ENCODE data around the gene CSNK1G2.

The CSNK1G2 gene

GRCh38 chr19:1941146-1942077, at the start of gene CSNK1G2:
CSNK1G2 (plus strand) TSS chr19:1941172; CDS start chr19:1969773, 28,601 bp downstream.
- Histone ChIP-seq H3K27me3 (ENCODE audit: control insufficient read depth, insufficient read depth, low read length) (no peaks in the 10 kb centered on the region), H3K36me3 (ENCODE audit: control insufficient read depth, insufficient read depth, low read length) (no peaks in the 10 kb centered on the region), H3K27ac (ENCODE audit: low read depth, low read length) (peak within 1 kb of the TSS; percentile 94), H3K4me3 (ENCODE audit: low read depth, low read length) (peak within 1 kb of the TSS; percentile 99), H3K9me3 (ENCODE audit: control insufficient read depth, insufficient read depth, low read length) (no peaks in the 10 kb centered on the region), H3K4me1 (ENCODE audit: control insufficient read depth, insufficient read depth, low read length) (peaks cover 11% of the 10 kb centered on the region), H3K9ac (ENCODE audit: low read depth, low read length) (peak within 1 kb of the TSS; percentile 83)

DNA sequence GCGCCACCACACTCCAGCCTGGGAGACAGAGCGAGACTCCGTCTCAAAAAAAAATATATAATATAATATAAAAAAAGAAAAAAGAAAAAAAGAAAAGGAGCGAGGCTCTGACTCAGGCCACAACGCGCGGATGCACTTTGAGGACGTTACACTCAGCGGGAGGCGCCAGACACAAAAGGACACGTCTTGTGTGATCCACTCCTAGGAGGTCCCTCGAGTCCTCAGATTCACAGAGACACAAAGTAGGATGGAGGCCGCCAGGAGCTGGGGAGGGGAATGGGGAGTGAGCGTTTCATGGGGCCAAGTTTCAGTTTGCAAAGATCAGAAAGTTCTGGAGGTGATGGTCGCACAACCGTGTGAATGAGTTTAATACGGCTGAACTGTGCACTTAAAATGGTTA, 47.2 kb upstream of the CSNK1G2 start:
- H3K9ac ChIP-seq (ENCODE audit: low read depth, low read length): no peak overlapping the region
- no peaks in the 10 kb centered on the region for H3K36me3 ChIP-seq (ENCODE audit: control insufficient read depth, insufficient read depth, low read length)
- H3K27ac ChIP-seq (ENCODE audit: low read depth, low read length): no peak overlapping the region
- H3K4me1 ChIP-seq (ENCODE audit: control insufficient read depth, insufficient read depth, low read length): no peaks in the 10 kb centered on the region
- no peaks in the 10 kb centered on the region for H3K27me3 ChIP-seq (ENCODE audit: control insufficient read depth, insufficient read depth, low read length)
- no peaks in the 10 kb centered on the region for H3K9me3 ChIP-seq (ENCODE audit: control insufficient read depth, insufficient read depth, low read length)
- H3K4me3 ChIP-seq (ENCODE audit: low read depth, low read length): no peak overlapping the region

DNA sequence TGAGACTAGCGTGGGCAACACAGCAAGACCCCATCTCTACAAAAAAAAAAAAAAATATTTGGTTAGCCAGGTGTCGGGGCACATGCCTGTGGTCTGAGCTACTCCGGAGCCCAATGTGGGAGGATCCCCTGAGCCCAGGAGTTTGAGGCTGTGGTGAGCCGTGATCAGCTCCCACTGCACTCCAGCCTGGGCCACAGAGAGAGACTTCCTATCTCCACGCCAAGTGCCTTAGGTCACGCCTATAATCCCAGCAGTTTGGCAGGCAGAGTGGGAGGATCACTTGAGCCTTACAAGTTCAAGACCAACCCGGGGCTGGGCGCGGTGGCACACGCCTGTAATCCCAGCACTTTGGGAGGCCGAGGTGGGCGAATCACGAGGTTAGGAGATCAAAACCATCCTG, 44.5 kb upstream of the CSNK1G2 start:
- Histone ChIP-seq H3K4me1 (ENCODE audit: control insufficient read depth, insufficient read depth, low read length) (no peaks in the 10 kb centered on the region), H3K9ac (ENCODE audit: low read depth, low read length) (no peak overlapping the region), H3K36me3 (ENCODE audit: control insufficient read depth, insufficient read depth, low read length) (no peaks in the 10 kb centered on the region), H3K4me3 (ENCODE audit: low read depth, low read length) (no peak overlapping the region), H3K27me3 (ENCODE audit: control insufficient read depth, insufficient read depth, low read length) (no peaks in the 10 kb centered on the region), H3K9me3 (ENCODE audit: control insufficient read depth, insufficient read depth, low read length) (no peaks in the 10 kb centered on the region), H3K27ac (ENCODE audit: low read depth, low read length) (no peak overlapping the region)

GRCh38 chr19:1901940-1902404, 39.0 kb upstream of the CSNK1G2 start:
- H3K4me3 ChIP-seq (ENCODE audit: low read depth, low read length): no peak overlapping the region
- H3K36me3 ChIP-seq (ENCODE audit: control insufficient read depth, insufficient read depth, low read length): no peaks in the 10 kb centered on the region
- H3K9ac ChIP-seq (ENCODE audit: low read depth, low read length): no peak overlapping the region
- no peak overlapping the region for H3K27ac ChIP-seq (ENCODE audit: low read depth, low read length)
- no peaks in the 10 kb centered on the region for H3K27me3 ChIP-seq (ENCODE audit: control insufficient read depth, insufficient read depth, low read length)
- H3K4me1 ChIP-seq (ENCODE audit: control insufficient read depth, insufficient read depth, low read length): peaks cover 4% of the 10 kb centered on the region; the same call in 1 of the 2 replicates
- no peaks in the 10 kb centered on the region for H3K9me3 ChIP-seq (ENCODE audit: control insufficient read depth, insufficient read depth, low read length)

- Histone ChIP-seq H3K27ac (ENCODE audit: low read depth, low read length) (no peak overlapping the region), H3K4me3 (ENCODE audit: low read depth, low read length) (no peak overlapping the region), H3K9ac (ENCODE audit: low read depth, low read length) (no peak overlapping the region), H3K36me3 (ENCODE audit: control insufficient read depth, insufficient read depth, low read length) (no peaks in the 10 kb centered on the region), H3K4me1 (ENCODE audit: control insufficient read depth, insufficient read depth, low read length) (peaks cover 4% of the 10 kb centered on the region; the same call in 1 of the 2 replicates), H3K9me3 (ENCODE audit: control insufficient read depth, insufficient read depth, low read length) (no peaks in the 10 kb centered on the region), H3K27me3 (ENCODE audit: control insufficient read depth, insufficient read depth, low read length) (no peaks in the 10 kb centered on the region)
Measured at GRCh38 chr19:1902923-1903322, 38.0 kb upstream of the CSNK1G2 start.

- Histone ChIP-seq H3K27me3 (ENCODE audit: control insufficient read depth, insufficient read depth, low read length) (no peaks in the 10 kb centered on the region), H3K4me1 (ENCODE audit: control insufficient read depth, insufficient read depth, low read length) (peaks cover 4% of the 10 kb centered on the region; the same call in 1 of the 2 replicates), H3K4me3 (ENCODE audit: low read depth, low read length) (peak overlapping the region; percentile 75; the same call in 1 of the 2 replicates), H3K9ac (ENCODE audit: low read depth, low read length) (peak overlapping the region; percentile 74), H3K27ac (ENCODE audit: low read depth, low read length) (peak overlapping the region; percentile 94), H3K36me3 (ENCODE audit: control insufficient read depth, insufficient read depth, low read length) (peaks cover 2% of the 10 kb centered on the region; the same call in 1 of the 2 replicates), H3K9me3 (ENCODE audit: control insufficient read depth, insufficient read depth, low read length) (no peaks in the 10 kb centered on the region)
Measured at GRCh38 chr19:1904860-1905109, 36.2 kb upstream of the CSNK1G2 start.

GRCh38 chr19:1905110-1905862, 35.7 kb upstream of the CSNK1G2 start, which contains the start of the genes ADAT3 and SCAMP4:
ADAT3 (plus strand) TSS chr19:1905399; CDS start chr19:1912048, 6,649 bp downstream.
SCAMP4 (plus strand) TSS chr19:1905399; CDS start chr19:1915020, 9,621 bp downstream.
- peak within 1 kb of the TSS; percentile 74 for H3K9ac ChIP-seq (ENCODE audit: low read depth, low read length)
- peak within 1 kb of the TSS; percentile 75 for H3K4me3 ChIP-seq (ENCODE audit: low read depth, low read length)
- H3K27me3 ChIP-seq (ENCODE audit: control insufficient read depth, insufficient read depth, low read length): no peaks in the 10 kb centered on the region
- H3K4me1 ChIP-seq (ENCODE audit: control insufficient read depth, insufficient read depth, low read length): peaks cover 4% of the 10 kb centered on the region; the same call in 1 of the 2 replicates
- no peaks in the 10 kb centered on the region for H3K9me3 ChIP-seq (ENCODE audit: control insufficient read depth, insufficient read depth, low read length)
- peaks cover 2% of the 10 kb centered on the region; the same call in 1 of the 2 replicates for H3K36me3 ChIP-seq (ENCODE audit: control insufficient read depth, insufficient read depth, low read length)
- peak within 1 kb of the TSS; percentile 94 for H3K27ac ChIP-seq (ENCODE audit: low read depth, low read length)

GRCh38 chr19:1905863-1906375, 35.1 kb upstream of the CSNK1G2 start:
- peaks cover 2% of the 10 kb centered on the region; the same call in 1 of the 2 replicates for H3K36me3 ChIP-seq (ENCODE audit: control insufficient read depth, insufficient read depth, low read length)
- peak overlapping the region; percentile 94 for H3K27ac ChIP-seq (ENCODE audit: low read depth, low read length)
- H3K4me3 ChIP-seq (ENCODE audit: low read depth, low read length): peak overlapping the region; percentile 75
- H3K9ac ChIP-seq (ENCODE audit: low read depth, low read length): peak overlapping the region; percentile 40
- no peaks in the 10 kb centered on the region for H3K27me3 ChIP-seq (ENCODE audit: control insufficient read depth, insufficient read depth, low read length)
- H3K4me1 ChIP-seq (ENCODE audit: control insufficient read depth, insufficient read depth, low read length): peaks cover 4% of the 10 kb centered on the region; the same call in 1 of the 2 replicates
- no peaks in the 10 kb centered on the region for H3K9me3 ChIP-seq (ENCODE audit: control insufficient read depth, insufficient read depth, low read length)

DNA sequence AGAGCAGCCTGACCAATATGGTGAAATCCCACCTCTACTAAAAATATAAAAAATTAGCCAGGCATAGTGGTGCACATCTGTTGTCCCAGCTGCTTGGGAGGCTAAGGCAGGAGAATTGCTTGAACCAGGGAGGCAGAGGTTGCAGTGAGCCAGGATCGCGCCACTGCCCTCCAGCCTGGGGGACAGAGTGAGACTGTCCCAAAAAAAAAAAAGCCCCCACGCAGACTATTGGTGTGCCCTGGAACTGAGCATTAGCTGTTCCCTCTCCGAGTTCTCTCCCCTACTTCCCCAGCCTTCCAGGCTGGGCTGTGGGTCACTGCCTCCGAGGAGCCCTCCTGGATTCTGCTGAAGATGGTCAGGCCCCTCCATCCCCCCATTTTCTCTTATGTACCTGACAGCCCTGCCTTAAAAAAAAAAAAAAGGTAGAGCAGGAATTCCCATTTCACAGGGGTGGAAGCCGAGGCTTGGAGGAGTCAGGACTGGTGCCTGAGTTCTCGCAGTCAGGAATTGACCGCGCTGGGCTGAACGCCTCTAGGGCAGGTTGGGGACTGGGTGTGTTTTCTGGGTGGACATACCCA, 33.9 kb upstream of the CSNK1G2 start:
- Histone ChIP-seq H3K27me3 (ENCODE audit: control insufficient read depth, insufficient read depth, low read length) (no peaks in the 10 kb centered on the region), H3K9me3 (ENCODE audit: control insufficient read depth, insufficient read depth, low read length) (no peaks in the 10 kb centered on the region), H3K9ac (ENCODE audit: low read depth, low read length) (no peak overlapping the region), H3K27ac (ENCODE audit: low read depth, low read length) (no peak overlapping the region), H3K36me3 (ENCODE audit: control insufficient read depth, insufficient read depth, low read length) (peaks cover 6% of the 10 kb centered on the region; the same call in 1 of the 2 replicates), H3K4me1 (ENCODE audit: control insufficient read depth, insufficient read depth, low read length) (peaks cover 4% of the 10 kb centered on the region; the same call in 1 of the 2 replicates), H3K4me3 (ENCODE audit: low read depth, low read length) (no peak overlapping the region)

GRCh38 chr19:1907563-1908363, 33.2 kb upstream of the CSNK1G2 start:
- Histone ChIP-seq H3K27me3 (ENCODE audit: control insufficient read depth, insufficient read depth, low read length) (no peaks in the 10 kb centered on the region), H3K9me3 (ENCODE audit: control insufficient read depth, insufficient read depth, low read length) (no peaks in the 10 kb centered on the region), H3K4me1 (ENCODE audit: control insufficient read depth, insufficient read depth, low read length) (peaks cover 4% of the 10 kb centered on the region; the same call in 1 of the 2 replicates), H3K4me3 (ENCODE audit: low read depth, low read length) (no peak overlapping the region), H3K9ac (ENCODE audit: low read depth, low read length) (no peak overlapping the region), H3K36me3 (ENCODE audit: control insufficient read depth, insufficient read depth, low read length) (peaks cover 9% of the 10 kb centered on the region), H3K27ac (ENCODE audit: low read depth, low read length) (no peak overlapping the region)

Measured in HUES48 (cell line).